HG02571 (cell line): ENCODE data around the gene REV1.
"Not testable (repeated sequence)": the region's sequence is repeated elsewhere in the genome, so short reads cannot be mapped to it uniquely, and the experiment has no call there.

Experiments used
- ATAC-seq: cut with Tn5 transposase; IDR thresholded peaks from one replicate; pipeline ENCODE4 v1.9.1; 2021; ENCODE audit warnings: mild to moderate bottlenecking, moderate library complexity; ENCODE audit not compliant: unreplicated experiment

Gene REV1

GRCh38 chr2:99487906-99488305 lies 1.9 kb downstream of the REV1 start:
- ATAC-seq: no peak

GRCh38 chr2:99485824-99486223 lies 4.0 kb downstream of the REV1 start:
- no peak for ATAC-seq

- no peak for ATAC-seq
Observed at GRCh38 chr2:99485411-99485810, 4.4 kb downstream of the REV1 start.

GRCh38 chr2:99484205-99484604 lies 5.6 kb downstream of the REV1 start:
- ATAC-seq: no peak

GRCh38 chr2:99481941-99482340 lies 7.9 kb downstream of the REV1 start:
- no peak for ATAC-seq

GRCh38 chr2:99481527-99481926 lies 8.3 kb downstream of the REV1 start:
- no peak for ATAC-seq

- ATAC-seq: no peak
Observed at GRCh38 chr2:99480390-99480789, 9.4 kb downstream of the REV1 start.

- peak; percentile 74 for ATAC-seq
Observed at GRCh38 chr2:99478632-99479031, 11.2 kb downstream of the REV1 start.

GRCh38 chr2:99477054-99477453 lies 12.8 kb downstream of the REV1 start:
- ATAC-seq: no peak

GRCh38 chr2:99476629-99477028 lies 13.2 kb downstream of the REV1 start:
- ATAC-seq: no peak

- not testable (repeated sequence) for ATAC-seq
Observed at GRCh38 chr2:99475095-99475494, 14.7 kb downstream of the REV1 start.

GRCh38 chr2:99473518-99474083 lies 16.2 kb downstream of the REV1 start:
- ATAC-seq: no peak

GRCh38 chr2:99472600-99472960 lies 17.2 kb downstream of the REV1 start:
- ATAC-seq: no peak

GRCh38 chr2:99471654-99472599 lies 17.9 kb downstream of the REV1 start:
- ATAC-seq: no peak

- no peak for ATAC-seq
Observed at GRCh38 chr2:99470957-99471356, 18.9 kb downstream of the REV1 start.

- not testable (repeated sequence) for ATAC-seq
Observed at GRCh38 chr2:99470459-99470858, 19.4 kb downstream of the REV1 start.

- no peak for ATAC-seq
Observed at GRCh38 chr2:99469394-99469793, 20.4 kb downstream of the REV1 start.

- ATAC-seq: no peak
Observed at GRCh38 chr2:99468155-99468554, 21.7 kb downstream of the REV1 start.

GRCh38 chr2:99467390-99467789 lies 22.4 kb downstream of the REV1 start:
- no peak for ATAC-seq

GRCh38 chr2:99461828-99462483 lies 27.9 kb downstream of the REV1 start:
- ATAC-seq: no peak

GRCh38 chr2:99458529-99458928 lies 31.3 kb downstream of the REV1 start:
- ATAC-seq: no peak

GRCh38 chr2:99451686-99452085 lies 38.1 kb downstream of the REV1 start:
- ATAC-seq: no peak
